Rectal smooth muscle tissue (tissue), 1 donor: ENCODE results near the gene FIGNL1.

ENCODE experiments used
- H3K27ac ChIP-seq: one replicate; pipeline ENCODE4 v1.7.0; 2013; ENCODE audit warnings: low read depth, low read length, inconsistent platforms
- H3K27me3 ChIP-seq: one replicate; pipeline ENCODE4 v1.7.0; 2013; ENCODE audit warnings: low read length; ENCODE audit not compliant: control insufficient read depth, insufficient read depth
- H3K36me3 ChIP-seq: one replicate; pipeline ENCODE4 v1.7.0; 2013; ENCODE audit warnings: low read length; ENCODE audit not compliant: control insufficient read depth, insufficient read depth
- H3K4me1 ChIP-seq: one replicate; pipeline ENCODE4 v1.7.0; 2013; ENCODE audit warnings: low read length; ENCODE audit not compliant: control insufficient read depth, insufficient read depth
- H3K4me3 ChIP-seq: one replicate; pipeline ENCODE4 v1.7.0; 2013; ENCODE audit warnings: low read length
- H3K9ac ChIP-seq: one replicate; pipeline ENCODE4 v1.7.0; 2013; ENCODE audit warnings: low read length

FIGNL1 gene

DNA sequence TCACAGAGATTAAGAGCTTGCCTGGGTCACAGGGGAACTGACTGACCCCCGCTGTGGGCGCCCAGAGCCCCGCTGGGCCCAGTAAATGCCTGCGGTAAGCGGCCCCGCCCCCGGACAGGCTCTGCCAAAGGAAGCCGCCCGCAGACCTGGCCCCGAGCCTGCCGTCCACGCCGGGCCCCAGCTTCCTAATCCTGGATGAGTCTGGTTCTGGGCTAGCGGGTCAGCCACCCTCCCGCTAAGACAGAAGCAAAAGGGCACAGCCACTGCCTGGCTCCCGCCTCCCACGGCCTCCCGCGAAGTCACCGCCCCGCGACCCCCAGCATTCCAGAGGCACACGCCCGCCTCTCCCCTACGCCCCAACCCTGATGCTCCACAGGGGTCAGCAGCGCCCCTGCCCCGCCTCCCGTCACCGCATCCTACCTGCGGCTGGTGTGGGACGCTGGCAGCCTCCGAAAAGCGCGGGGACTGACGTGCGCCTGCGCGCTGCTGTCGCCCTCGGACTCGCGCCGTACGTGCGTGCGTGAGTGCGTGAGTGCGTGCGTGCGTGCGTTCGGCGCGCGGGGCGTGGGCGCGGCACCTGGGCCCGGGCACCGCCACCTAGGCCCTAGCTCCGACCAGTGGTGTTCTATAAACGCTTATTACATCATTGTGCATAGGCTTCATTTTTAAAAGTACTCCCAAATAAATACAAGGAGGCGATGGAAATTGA, at the start of gene FIGNL1:
Gene FIGNL1 (minus strand): TSS at position 470 of the 709 bp plus-strand sequence. CDS start 3,063 bp downstream, outside the sequence.
- H3K4me1 ChIP-seq: peaks cover 2% of the 10 kb centered on the region
- no peaks in the 10 kb centered on the region for H3K36me3 ChIP-seq
- peak within 1 kb of the TSS; percentile 90 for H3K4me3 ChIP-seq
- no peak within 1 kb of the TSS for H3K9ac ChIP-seq
- no peaks in the 10 kb centered on the region for H3K27me3 ChIP-seq
- H3K27ac ChIP-seq: peak within 1 kb of the TSS; percentile 70

GRCh38 chr7:50499092-50499491, 48.9 kb upstream of the FIGNL1 start:
- H3K9ac ChIP-seq: no peak overlapping the region
- peaks cover 15% of the 10 kb centered on the region for H3K4me1 ChIP-seq
- H3K36me3 ChIP-seq: no peaks in the 10 kb centered on the region
- H3K27me3 ChIP-seq: no peaks in the 10 kb centered on the region
- H3K4me3 ChIP-seq: no peak overlapping the region
- H3K27ac ChIP-seq: no peak overlapping the region

DNA sequence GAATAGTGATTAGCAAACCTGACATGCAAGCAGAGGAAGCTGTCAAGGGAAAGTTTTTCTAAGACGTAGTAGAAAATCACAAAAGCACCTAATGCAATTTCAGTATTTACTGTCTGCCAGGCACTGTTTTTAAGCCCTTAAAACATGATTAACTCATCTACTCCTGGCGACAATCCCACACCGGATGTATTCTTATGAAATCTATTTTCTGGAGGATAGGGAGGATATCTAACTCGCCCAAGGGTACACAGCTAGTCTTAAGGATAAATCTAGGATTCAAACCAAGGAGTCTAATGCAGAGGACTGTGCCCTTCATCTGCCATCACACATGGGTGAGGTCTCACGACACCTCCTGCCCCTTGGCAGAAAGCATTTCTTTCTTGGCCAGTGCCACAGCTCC, 47.8 kb upstream of the FIGNL1 start:
- Histone ChIP-seq H3K4me1 (peaks cover 11% of the 10 kb centered on the region), H3K27me3 (no peaks in the 10 kb centered on the region), H3K36me3 (no peaks in the 10 kb centered on the region), H3K27ac (no peak overlapping the region), H3K9ac (no peak overlapping the region), H3K4me3 (no peak overlapping the region)

DNA sequence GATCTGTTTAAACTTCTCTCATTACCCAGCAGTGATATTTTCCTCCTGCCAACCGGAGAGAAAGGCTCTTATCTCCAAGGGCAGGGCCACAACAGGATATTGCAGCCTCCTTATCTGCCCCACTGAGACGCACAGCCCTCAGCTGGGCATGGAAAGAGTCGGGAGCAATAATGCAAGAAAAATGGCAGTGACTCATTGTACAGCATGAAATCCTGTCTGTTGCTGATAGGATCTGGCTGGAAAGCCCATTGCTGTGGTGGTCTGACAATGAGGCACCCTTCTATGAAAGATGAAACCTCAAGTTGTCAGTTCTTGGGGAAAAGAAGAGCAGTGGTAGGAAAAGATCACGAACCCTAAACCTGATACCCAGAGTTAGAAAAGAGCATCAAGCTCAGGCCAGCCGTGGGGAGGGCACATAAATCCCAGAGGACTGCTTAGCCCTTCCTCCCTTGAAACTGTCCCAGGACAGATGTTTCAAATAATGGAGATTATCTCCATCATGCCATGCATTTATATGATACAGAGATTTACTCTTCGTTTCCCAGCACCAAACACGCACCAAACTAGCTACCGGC, 47.0 kb upstream of the FIGNL1 start:
- H3K27ac ChIP-seq: no peak overlapping the region
- no peak overlapping the region for H3K9ac ChIP-seq
- no peak overlapping the region for H3K4me3 ChIP-seq
- no peaks in the 10 kb centered on the region for H3K36me3 ChIP-seq
- no peaks in the 10 kb centered on the region for H3K27me3 ChIP-seq
- peaks cover 3% of the 10 kb centered on the region for H3K4me1 ChIP-seq

DNA sequence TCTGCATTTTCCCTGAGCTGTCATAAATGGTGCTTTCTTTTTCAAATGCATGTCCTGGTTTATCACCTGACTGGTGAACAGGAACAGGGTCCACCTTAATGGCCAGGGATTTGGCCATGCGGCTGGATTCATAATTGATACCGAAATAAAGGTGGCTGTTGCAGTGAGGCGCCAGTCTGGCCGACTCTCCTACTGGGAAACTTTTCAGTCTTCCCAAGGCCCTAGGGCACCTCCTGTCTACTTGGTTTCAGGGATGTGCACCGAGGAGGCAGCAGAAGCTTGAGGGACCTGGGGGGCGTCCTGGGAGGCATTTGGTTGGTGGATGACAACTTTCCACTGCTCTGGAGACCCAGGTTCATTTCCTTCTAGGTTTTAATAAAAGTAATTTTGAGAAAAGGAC, 46.4 kb upstream of the FIGNL1 start:
- Histone ChIP-seq H3K9ac (no peak overlapping the region), H3K27me3 (no peaks in the 10 kb centered on the region), H3K4me3 (no peak overlapping the region), H3K36me3 (no peaks in the 10 kb centered on the region), H3K27ac (no peak overlapping the region), H3K4me1 (no peaks in the 10 kb centered on the region)

DNA sequence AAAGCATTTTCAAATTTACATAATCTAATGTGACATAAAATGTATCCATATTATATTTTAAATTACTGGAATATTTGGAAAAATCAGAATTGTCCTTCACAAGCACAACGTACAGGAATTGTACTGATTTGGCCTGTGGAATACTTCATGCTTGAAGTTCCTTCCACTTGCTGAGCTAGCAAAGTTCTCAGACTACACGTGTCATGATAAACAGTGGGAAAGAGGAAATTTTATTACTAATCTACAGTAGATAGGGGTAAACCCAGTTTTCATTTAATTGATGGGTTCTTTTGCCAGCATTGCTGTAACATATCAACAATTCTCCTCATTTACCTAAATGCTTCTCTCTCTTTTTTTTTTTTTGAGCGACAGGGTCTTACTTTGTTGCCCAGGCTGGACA, 45.6 kb upstream of the FIGNL1 start:
- no peaks in the 10 kb centered on the region for H3K4me1 ChIP-seq
- no peaks in the 10 kb centered on the region for H3K27me3 ChIP-seq
- no peaks in the 10 kb centered on the region for H3K36me3 ChIP-seq
- H3K27ac ChIP-seq: no peak overlapping the region
- H3K9ac ChIP-seq: no peak overlapping the region
- no peak overlapping the region for H3K4me3 ChIP-seq

- Histone ChIP-seq H3K27me3 (no peaks in the 10 kb centered on the region), H3K27ac (no peak overlapping the region), H3K9ac (no peak overlapping the region), H3K36me3 (no peaks in the 10 kb centered on the region), H3K4me3 (no peak overlapping the region), H3K4me1 (no peaks in the 10 kb centered on the region)
Measured at GRCh38 chr7:50492770-50493519, 42.8 kb upstream of the FIGNL1 start.

DNA sequence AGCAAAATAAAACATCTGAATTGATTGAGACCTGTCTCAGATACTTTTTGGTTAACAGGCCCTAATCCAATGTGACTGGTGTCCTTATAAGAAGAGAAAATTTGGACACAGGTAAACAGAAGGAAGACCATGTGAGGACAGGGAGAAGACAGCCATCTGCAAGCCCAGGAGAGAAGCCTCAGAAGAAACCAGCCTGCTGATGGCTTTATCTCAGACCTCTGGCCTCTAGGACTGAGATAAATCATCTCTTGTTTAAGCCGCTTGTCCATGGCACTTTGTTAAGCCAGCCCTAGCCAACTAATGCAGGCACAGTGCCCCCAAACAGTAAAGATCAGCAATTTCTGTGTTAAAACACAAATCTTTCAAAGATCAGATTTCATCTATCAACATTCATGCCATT, 41.8 kb upstream of the FIGNL1 start:
- H3K9ac ChIP-seq: no peak overlapping the region
- no peak overlapping the region for H3K4me3 ChIP-seq
- no peaks in the 10 kb centered on the region for H3K36me3 ChIP-seq
- no peaks in the 10 kb centered on the region for H3K4me1 ChIP-seq
- H3K27me3 ChIP-seq: no peaks in the 10 kb centered on the region
- no peak overlapping the region for H3K27ac ChIP-seq

- no peak overlapping the region for H3K9ac ChIP-seq
Measured at GRCh38 chr7:50491209-50491608, 41.1 kb upstream of the FIGNL1 start.

DNA sequence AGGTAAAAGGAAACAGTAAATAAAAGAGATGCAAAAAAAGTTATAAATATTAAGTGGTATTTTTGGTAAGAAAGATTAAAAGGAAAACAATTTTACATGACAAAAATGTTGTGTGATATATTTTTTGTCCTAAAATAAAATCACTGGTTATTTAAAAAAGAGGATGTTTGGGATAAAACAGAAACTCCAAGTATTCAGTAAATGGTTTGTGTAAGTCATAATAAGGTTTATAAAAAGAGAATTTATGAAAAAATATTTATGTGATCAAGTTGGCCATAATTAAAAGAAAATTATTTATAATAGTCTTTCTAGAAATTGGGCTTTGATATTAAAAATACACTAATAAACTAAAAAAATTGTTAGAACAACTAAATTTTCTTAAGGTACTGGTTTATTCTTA, 38.2 kb upstream of the FIGNL1 start:
- Histone ChIP-seq H3K27me3 (no peaks in the 10 kb centered on the region), H3K4me1 (no peaks in the 10 kb centered on the region), H3K9ac (no peak overlapping the region), H3K4me3 (no peak overlapping the region), H3K27ac (no peak overlapping the region), H3K36me3 (no peaks in the 10 kb centered on the region)

More at GRCh38 chr7:50491209-50491608, 41.1 kb upstream of the FIGNL1 start:
- Histone ChIP-seq H3K4me1 (no peaks in the 10 kb centered on the region), H3K27ac (no peak overlapping the region), H3K27me3 (no peaks in the 10 kb centered on the region), H3K4me3 (no peak overlapping the region), H3K36me3 (no peaks in the 10 kb centered on the region)

DNA sequence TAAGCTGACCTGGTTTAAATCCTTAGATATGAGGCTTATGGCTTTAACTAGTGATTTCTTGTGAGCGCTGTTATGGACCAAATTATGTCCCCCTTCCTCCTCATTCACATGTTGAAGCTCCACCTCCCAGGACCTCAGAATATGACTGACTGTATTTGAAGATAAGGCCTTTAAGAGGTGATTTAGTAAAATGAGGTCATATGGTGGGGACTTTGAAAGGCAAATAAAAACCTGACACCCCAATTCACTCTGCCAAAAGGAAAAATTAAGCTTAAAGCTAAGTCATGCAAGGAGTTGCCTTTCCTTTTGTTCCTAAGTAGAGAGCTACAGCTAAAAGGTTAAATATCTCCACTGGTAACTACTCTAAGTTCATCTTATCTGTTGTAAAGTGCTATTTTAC, 36.4 kb upstream of the FIGNL1 start:
- H3K4me1 ChIP-seq: no peaks in the 10 kb centered on the region
- no peak overlapping the region for H3K9ac ChIP-seq
- no peak overlapping the region for H3K4me3 ChIP-seq
- no peaks in the 10 kb centered on the region for H3K36me3 ChIP-seq
- no peaks in the 10 kb centered on the region for H3K27me3 ChIP-seq
- no peak overlapping the region for H3K27ac ChIP-seq

GRCh38 chr7:50481867-50482266, 31.7 kb upstream of the FIGNL1 start:
- no peak overlapping the region for H3K27ac ChIP-seq
- H3K9ac ChIP-seq: no peak overlapping the region
- H3K4me1 ChIP-seq: no peaks in the 10 kb centered on the region
- H3K27me3 ChIP-seq: no peaks in the 10 kb centered on the region
- no peak overlapping the region for H3K4me3 ChIP-seq
- H3K36me3 ChIP-seq: no peaks in the 10 kb centered on the region
